Muscle of leg (tissue), 11 donors: ENCODE results near the gene GH2. TPM values are rescaled to one million over a fixed set of nuclear protein-coding genes. Genes with fewer than 3 reads are reported as not detected.
"Not testable (repeated sequence)": the region's sequence is repeated elsewhere in the genome, so short reads cannot be mapped to it uniquely, and the experiment has no call there.

Source experiments
- DNase-seq: peaks from one replicate; pipeline ENCODE4 v3.0.0; 2013
- H3K27ac ChIP-seq: one replicate; pipeline ENCODE4 v1.5.1; 2013; ENCODE audit warnings: mild to moderate bottlenecking, low read length, control low read depth
- H3K27me3 ChIP-seq: one replicate; pipeline ENCODE4 v1.6.1; 2013; ENCODE audit warnings: low read length; ENCODE audit not compliant: control insufficient read depth, insufficient read depth
- H3K36me3 ChIP-seq: one replicate; pipeline ENCODE4 v1.6.1; 2013; ENCODE audit warnings: low read length; ENCODE audit not compliant: control insufficient read depth, insufficient read depth
- H3K4me1 ChIP-seq: one replicate; pipeline ENCODE4 v1.6.1; 2013; ENCODE audit warnings: low read length; ENCODE audit not compliant: control insufficient read depth, insufficient read depth
- H3K4me3 ChIP-seq: one replicate; pipeline ENCODE4 v1.5.1; 2013; ENCODE audit warnings: low read length, control low read depth
- H3K9me3 ChIP-seq: replicated peaks from 2 replicates; pipeline ENCODE4 v1.6.1; 2013; ENCODE audit warnings: low read depth, low read length; ENCODE audit not compliant: control insufficient read depth
- WGBS: methylation state at CpG from one replicate; pipeline ENCODE4 v1.1.5; 2013; ENCODE audit warnings: missing lambda C conversion rate; ENCODE audit not compliant: insufficient coverage; 5-methylcytosine and 5-hydroxymethylcytosine counted together
- polyA plus RNA-seq, 8 donors: library from polyadenylated mRNA; unstranded; fragments of 120-200 nt; gene quantifications; one replicate each; pipeline versions ENCODE4 v1.2.1 to v1.2.3, GENCODE V29; 2013; ENCODE audit warnings: inconsistent platforms in 1 of 8, low replicate concordance in 1 of 8; ENCODE audit not compliant: insufficient read length in 8 of 8, insufficient read depth in 1 of 8
- total RNA-seq: library from RNA; stranded (reverse); fragments of 120-200 nt; gene quantifications from one replicate; pipeline ENCODE4 v1.2.4, GENCODE V29; 2013

GH2 gene
- total and polyA plus RNA-seq, 9 donors, result 0.27 to 0.35 TPM; not detected in 7

DNA sequence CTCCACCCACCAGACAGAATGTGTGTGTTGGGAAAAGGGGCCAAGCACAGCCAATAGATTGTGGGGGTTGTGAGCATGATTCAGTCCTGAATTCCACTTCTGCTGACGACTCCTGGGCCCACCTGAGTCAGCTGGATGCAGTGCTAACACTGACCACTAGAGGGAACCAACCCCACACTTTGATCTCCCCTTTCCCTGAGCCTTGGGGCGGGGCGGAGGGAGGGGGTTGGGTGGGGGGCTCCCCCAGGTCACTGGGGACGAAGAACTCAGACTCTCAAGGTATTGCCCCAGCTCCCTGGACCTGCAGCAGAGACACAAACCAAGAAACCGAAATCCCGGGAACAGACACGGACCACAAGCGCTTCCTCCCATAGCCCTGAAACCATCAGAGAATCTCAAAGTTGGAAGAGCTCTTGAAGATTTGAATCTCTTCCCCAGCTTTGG, 29.9 kb upstream of the GH2 start:
- DNase-seq, result peak; percentile 28
- no peaks in the 10 kb centered on the region for H3K9me3 ChIP-seq
- no peaks in the 10 kb centered on the region for H3K36me3 ChIP-seq
- H3K27me3 ChIP-seq, result no peaks in the 10 kb centered on the region
- no peak overlapping the region for H3K27ac ChIP-seq
- 46% methylated on average over 5 of the region's 8 CpGs for WGBS
- no peaks in the 10 kb centered on the region for H3K4me1 ChIP-seq
- H3K4me3 ChIP-seq, result no peak overlapping the region

DNA sequence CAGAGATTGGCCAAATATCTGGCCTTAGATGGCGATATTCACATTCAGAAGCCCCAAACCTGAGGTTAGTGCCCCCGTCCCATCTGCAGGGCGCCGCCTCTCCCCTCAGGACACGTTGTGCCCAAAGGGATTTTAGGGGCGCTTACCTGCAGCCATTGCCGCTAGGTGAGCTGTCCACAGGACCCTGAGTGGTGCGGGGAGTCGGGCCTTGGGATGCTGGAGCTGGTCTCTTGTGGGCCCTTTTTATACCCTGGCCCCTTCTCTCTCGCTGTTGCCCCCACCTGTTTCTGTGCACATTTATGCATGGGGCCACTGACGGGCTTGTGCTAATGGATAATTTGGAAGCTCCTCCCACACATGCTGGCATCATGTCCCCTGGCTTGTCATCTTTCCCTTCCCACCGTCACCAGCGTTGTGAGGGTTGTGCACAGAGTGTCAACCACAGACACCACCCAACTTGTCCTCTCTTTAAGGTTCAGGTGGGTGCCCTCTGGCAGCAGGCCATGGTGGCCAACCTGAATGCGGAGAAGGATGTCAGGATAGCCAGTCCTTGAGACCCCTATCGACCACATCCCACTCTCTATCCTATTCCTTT, 29.4 kb upstream of the GH2 start, which contains the start of gene CSHL1:
CSHL1 (minus strand) TSS at position 218 of the 595 bp plus-strand sequence; CDS start at position 156, 62 bp downstream.
- Histone ChIP-seq H3K4me3 (no peak within 1 kb of the TSS), H3K4me1 (no peaks in the 10 kb centered on the region), H3K9me3 (no peaks in the 10 kb centered on the region), H3K27ac (no peak within 1 kb of the TSS), H3K27me3 (no peaks in the 10 kb centered on the region), H3K36me3 (no peaks in the 10 kb centered on the region)
- 56% methylated on average over 13 of the region's 15 CpGs for WGBS
- DNase-seq, result no peak

DNA sequence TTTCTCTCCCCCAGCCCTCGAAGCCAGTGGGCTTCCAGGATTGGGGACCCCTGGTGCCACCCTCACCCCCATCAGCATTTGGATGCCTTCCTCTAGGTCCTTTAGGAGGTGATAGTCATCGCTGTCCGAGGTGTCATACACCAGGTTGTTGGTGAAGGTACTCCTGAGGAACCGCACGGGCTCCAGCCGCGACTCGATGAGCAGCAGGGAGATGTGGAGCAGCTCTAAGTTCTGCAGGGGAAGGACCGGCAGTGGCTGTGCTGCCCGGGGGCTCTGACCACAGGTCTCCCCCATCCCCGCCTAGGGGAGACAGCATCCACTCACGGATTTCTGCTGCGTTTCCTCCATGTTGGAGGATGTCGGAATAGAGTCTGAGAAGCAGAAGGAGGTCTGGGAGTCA, 28.4 kb upstream of the GH2 start:
- DNase-seq, result no peak
- Histone ChIP-seq H3K4me3 (no peak overlapping the region), H3K4me1 (no peaks in the 10 kb centered on the region), H3K27ac (no peak overlapping the region), H3K36me3 (no peaks in the 10 kb centered on the region), H3K9me3 (no peaks in the 10 kb centered on the region), H3K27me3 (no peaks in the 10 kb centered on the region)
- WGBS, result 75% methylated on average over 10 of the region's 14 CpGs

DNA sequence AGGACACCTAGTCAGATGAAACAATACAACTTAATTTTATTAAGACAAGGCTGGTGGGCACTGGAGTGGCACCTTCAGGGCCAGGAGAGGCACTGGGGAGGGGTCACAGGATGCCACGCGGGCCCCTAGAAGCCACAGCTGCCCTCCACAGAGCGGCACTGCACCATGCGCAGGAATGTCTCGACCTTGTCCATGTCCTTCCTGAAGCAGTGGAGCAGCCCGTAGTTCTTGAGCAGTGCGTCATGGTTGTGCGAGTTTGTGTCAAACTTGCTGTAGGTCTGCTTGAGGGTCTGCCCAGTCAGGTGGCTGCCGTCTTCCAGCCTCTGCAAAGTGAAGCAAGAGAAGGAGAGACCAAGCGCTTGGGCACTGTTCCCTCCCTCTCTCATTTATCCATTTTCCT, 27.8 kb upstream of the GH2 start:
- DNase-seq, H3K27ac ChIP-seq, H3K4me3 ChIP-seq, H3K4me1 ChIP-seq, H3K36me3 ChIP-seq, H3K9me3 ChIP-seq, H3K27me3 ChIP-seq: not testable (repeated sequence)
- WGBS, result 94% methylated on average over 5 of the region's 10 CpGs

DNA sequence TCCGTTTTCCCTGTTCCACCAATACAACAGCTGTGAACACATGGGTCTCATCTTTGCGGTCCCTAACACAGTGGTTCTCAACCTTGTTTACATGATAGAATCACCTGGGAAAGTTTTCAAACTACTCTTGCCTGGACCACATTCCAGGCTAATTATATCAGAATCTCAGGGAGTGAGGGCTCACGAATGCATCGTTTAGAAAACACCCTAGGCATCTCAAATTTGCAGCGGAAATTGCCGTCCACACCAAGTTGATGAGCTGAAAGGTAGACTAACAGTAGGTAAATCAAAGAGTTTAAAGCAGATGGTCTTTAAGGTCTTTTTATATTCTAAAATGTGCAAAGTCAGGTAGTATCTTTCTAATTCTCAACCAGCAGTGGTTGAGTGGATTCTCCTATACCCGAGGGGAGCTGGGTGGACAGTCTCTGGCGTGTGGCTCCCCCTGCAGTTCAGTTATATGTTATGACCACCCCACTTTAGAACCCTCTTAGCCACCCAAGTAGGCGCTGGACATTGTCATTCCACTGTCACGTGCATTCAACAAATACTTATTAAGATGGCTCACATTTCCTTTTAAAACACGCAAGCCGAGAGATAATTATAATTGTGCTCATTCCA, 25.5 kb upstream of the GH2 start:
- not testable (repeated sequence) for H3K4me3 ChIP-seq, H3K36me3 ChIP-seq, H3K9me3 ChIP-seq, H3K27ac ChIP-seq, H3K4me1 ChIP-seq, DNase-seq, H3K27me3 ChIP-seq
- 90% methylated on average over 2 of the region's 12 CpGs for WGBS

DNA sequence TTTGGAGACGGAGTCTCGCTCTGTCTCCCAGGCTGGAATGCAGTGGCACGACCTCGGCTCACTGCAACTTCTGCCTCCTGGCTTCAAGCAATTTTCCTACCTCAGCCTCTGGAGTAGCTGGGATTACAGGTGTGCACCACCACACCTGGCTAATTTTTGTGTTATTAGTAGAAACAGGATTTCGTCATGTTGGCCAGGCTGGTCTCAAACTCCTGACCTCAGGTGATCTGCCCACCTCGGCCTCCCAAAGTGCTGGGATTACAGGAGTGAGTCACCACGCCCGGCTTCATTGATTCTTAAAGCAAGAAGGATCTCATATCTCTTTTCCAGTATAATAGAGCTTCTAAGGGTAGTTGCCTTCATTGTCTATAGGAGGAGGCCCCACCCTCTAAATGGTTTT, 23.1 kb upstream of the GH2 start:
- H3K27ac ChIP-seq, DNase-seq, H3K9me3 ChIP-seq, H3K4me3 ChIP-seq, H3K27me3 ChIP-seq, H3K36me3 ChIP-seq, H3K4me1 ChIP-seq: not testable (repeated sequence)
- 90% methylated on average over 2 of the region's 8 CpGs for WGBS

DNA sequence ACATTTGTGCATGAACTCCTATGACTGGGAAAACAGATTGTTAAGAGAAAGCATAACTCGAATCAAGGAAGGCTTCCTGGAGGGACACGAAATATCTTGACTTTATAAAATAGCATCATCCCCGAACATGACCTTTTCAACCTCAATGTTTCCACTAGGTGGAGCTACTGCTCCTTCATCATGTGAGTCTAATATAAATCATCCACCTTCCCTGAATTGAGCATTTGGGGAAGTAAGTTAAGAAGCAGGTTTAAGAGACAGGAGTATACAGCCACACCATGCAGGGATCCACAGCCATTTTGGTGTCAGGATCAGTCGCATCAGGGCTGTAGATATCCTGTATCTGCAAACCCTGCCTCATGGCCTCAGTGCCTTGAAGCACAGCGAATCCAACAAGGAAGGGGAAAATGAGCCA, 22.1 kb upstream of the GH2 start:
- not testable (repeated sequence) for H3K9me3 ChIP-seq, H3K4me1 ChIP-seq, H3K27me3 ChIP-seq, H3K4me3 ChIP-seq, DNase-seq, H3K27ac ChIP-seq, H3K36me3 ChIP-seq
- WGBS, result 100% methylated on average over 1 of the region's 5 CpGs

DNA sequence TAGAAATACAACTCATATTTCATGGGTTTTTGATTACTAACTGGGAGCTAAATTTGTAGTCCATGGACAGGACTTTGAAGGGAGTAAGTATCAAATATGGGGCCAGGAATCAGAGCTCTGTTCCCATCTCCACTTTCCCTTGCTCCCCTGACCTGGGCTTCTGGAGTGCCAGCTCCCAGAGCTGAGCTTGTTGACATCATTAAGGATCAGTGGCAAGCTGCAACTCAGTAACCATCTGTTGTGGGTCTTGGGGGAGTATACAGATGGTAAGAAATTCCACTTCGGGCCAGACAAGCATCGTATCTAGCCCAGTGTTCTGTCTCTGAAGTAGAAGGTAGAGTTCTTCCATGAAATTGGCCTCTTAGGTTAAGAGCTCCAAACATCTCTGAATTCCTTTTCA, 20.2 kb upstream of the GH2 start:
- H3K4me3 ChIP-seq, H3K27me3 ChIP-seq, DNase-seq, H3K4me1 ChIP-seq, H3K27ac ChIP-seq, H3K36me3 ChIP-seq, H3K9me3 ChIP-seq: not testable (repeated sequence)
- 60% methylated on average over 2 of the region's 2 CpGs for WGBS

DNA sequence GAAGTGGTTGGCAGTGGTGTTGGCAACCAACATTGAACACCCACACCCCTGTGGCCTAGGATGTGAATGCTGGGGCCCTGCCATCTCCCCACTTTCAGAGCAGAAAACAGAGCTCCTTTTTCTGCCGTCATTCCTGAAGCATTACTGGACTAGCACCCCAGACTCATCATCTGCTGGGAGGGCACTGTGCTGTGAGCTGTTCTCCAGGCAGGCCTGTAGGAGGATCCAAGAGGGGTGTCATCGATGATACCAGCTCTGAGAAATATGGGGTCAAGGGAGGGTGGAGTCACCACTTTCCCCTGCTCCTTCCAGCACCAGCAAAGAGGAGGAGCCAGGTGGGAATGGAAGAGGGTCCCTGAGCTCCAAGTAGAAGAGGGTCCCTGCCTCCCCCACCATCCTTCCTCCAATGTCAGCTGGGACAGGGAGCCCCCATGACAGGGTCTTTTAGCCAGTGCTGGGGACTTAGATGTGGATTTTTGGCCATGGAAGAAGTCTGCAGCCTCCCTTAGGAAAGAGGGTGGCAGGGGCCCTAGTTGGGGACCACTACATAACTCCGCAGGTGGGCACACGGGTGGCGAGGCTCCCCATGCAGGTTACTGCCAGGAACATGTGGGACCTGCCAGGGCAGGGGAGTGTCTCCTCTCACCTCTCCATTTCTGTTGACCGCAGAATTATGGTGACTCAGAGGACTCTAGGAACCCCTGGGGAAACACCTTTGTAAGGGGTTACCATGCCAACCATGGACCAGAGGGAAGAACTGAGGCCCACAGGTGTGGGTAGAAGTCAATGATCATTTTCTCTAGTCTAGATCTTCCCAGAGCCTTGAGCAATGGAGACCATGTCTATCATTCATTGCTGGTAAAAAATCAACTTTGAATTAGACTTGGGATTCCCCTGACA, 17.4 kb upstream of the GH2 start:
- 88% methylated on average over 1 of the region's 6 CpGs for WGBS
- not testable (repeated sequence) for DNase-seq, H3K27me3 ChIP-seq, H3K36me3 ChIP-seq, H3K4me1 ChIP-seq, H3K9me3 ChIP-seq, H3K27ac ChIP-seq, H3K4me3 ChIP-seq
